ENCODE data around the gene ABCC2.

- no peak for TF ChIP-seq CTCF (IDR thresholded peaks at IDR 0.05)
- no peak for TF ChIP-seq EP300 (IDR thresholded peaks at IDR 0.05)
These were observed 66.6 kb downstream of the ABCC2 start for GRCh38 chr10:99849057-99849456.
